ENCODE measurements around the gene DUSP10.

GRCh38 chr1:221678014-221678413 lies 63.9 kb downstream of the DUSP10 start:
- TF ChIP-seq CTCF (IDR thresholded peaks at IDR 0.05) (no peak), EP300 (IDR thresholded peaks at IDR 0.05) (no peak)
